Liver (tissue), 3 donors: Measurements from ENCODE around the gene ZNF143.
A peak's percentile ranks its signal among the peaks of the same experiment; 100 is the strongest.

Source experiments
- NR2F2 ChIP-seq: IDR thresholded peaks from 2 replicates; pipeline ENCODE4 v1.6.1; 2016; ENCODE audit warnings: antibody characterized with exemption
- RXRA ChIP-seq, 2 donors: IDR thresholded peaks; 2 replicates each; pipeline ENCODE4 v1.6.1; 2017 to 2018; ENCODE audit warnings: antibody characterized with exemption in 2 of 2, mild to moderate bottlenecking in 1 of 2
- YY1 ChIP-seq: IDR thresholded peaks from 2 replicates; pipeline ENCODE4 v1.6.1; 2016; ENCODE audit warnings: antibody characterized with exemption, mild to moderate bottlenecking
- TF ChIP-seq, protein P1 (sequence below): fragments of 150-350 bp; IDR thresholded peaks from 2 replicates; pipeline ENCODE4 v1.5.1; 2017; ENCODE audit warnings: improper control_type of control experiment, low read depth, low read length; ENCODE audit not compliant: missing input control
- TF ChIP-seq, protein P2 (sequence below): IDR thresholded peaks from 2 replicates; pipeline ENCODE4 v1.6.1; 2016; ENCODE audit warnings: antibody characterized with exemption, mild to moderate bottlenecking
- TF ChIP-seq, protein P3 (sequence below): IDR thresholded peaks from 2 replicates; pipeline ENCODE4 v1.6.1; 2016; ENCODE audit warnings: antibody characterized with exemption
- donor health status: healthy.
- donor health status: healthy.

DNA sequence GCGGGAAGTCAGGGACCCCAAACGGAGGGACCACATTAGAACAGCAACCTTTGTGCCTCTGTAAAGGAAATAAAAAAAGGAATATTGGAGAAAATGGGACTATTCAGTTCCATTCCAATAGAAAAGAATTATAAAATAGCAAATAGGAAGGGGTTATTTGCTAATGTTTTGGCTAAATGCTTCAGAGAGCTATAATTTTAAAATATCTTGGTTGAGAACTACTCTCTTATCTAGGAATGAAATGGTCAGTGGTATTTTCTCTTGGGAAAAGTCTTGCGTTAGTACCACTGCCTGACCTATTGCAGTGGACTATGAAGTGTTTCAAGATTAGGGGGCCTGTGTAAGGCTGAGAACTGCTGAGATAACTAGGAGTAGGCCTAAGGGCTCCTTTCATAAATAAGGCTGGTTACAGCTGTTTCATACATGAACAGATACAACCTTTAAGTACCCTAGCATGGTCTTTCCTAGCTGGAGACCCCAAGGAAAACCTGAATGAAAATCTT, 105.8 kb downstream of the ZNF143 start:
- TF ChIP-seq, protein P1, sequence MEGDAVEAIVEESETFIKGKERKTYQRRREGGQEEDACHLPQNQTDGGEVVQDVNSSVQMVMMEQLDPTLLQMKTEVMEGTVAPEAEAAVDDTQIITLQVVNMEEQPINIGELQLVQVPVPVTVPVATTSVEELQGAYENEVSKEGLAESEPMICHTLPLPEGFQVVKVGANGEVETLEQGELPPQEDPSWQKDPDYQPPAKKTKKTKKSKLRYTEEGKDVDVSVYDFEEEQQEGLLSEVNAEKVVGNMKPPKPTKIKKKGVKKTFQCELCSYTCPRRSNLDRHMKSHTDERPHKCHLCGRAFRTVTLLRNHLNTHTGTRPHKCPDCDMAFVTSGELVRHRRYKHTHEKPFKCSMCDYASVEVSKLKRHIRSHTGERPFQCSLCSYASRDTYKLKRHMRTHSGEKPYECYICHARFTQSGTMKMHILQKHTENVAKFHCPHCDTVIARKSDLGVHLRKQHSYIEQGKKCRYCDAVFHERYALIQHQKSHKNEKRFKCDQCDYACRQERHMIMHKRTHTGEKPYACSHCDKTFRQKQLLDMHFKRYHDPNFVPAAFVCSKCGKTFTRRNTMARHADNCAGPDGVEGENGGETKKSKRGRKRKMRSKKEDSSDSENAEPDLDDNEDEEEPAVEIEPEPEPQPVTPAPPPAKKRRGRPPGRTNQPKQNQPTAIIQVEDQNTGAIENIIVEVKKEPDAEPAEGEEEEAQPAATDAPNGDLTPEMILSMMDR = no peak
- TF ChIP-seq, protein P2, sequence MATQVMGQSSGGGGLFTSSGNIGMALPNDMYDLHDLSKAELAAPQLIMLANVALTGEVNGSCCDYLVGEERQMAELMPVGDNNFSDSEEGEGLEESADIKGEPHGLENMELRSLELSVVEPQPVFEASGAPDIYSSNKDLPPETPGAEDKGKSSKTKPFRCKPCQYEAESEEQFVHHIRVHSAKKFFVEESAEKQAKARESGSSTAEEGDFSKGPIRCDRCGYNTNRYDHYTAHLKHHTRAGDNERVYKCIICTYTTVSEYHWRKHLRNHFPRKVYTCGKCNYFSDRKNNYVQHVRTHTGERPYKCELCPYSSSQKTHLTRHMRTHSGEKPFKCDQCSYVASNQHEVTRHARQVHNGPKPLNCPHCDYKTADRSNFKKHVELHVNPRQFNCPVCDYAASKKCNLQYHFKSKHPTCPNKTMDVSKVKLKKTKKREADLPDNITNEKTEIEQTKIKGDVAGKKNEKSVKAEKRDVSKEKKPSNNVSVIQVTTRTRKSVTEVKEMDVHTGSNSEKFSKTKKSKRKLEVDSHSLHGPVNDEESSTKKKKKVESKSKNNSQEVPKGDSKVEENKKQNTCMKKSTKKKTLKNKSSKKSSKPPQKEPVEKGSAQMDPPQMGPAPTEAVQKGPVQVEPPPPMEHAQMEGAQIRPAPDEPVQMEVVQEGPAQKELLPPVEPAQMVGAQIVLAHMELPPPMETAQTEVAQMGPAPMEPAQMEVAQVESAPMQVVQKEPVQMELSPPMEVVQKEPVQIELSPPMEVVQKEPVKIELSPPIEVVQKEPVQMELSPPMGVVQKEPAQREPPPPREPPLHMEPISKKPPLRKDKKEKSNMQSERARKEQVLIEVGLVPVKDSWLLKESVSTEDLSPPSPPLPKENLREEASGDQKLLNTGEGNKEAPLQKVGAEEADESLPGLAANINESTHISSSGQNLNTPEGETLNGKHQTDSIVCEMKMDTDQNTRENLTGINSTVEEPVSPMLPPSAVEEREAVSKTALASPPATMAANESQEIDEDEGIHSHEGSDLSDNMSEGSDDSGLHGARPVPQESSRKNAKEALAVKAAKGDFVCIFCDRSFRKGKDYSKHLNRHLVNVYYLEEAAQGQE = no peak
- TF ChIP-seq NR2F2 (peak; percentile 10), RXRA (IDR thresholded peaks at IDR 0.05) (no peak), YY1 (no peak)
- TF ChIP-seq, protein P3, sequence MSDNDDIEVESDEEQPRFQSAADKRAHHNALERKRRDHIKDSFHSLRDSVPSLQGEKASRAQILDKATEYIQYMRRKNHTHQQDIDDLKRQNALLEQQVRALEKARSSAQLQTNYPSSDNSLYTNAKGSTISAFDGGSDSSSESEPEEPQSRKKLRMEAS = no peak
